Measurements from ENCODE around the gene RDX. TPM values are rescaled to one million over a fixed set of nuclear protein-coding genes. Genes with fewer than 3 reads are reported as not detected.

The RDX gene
- total RNA-seq, 1 experiment from 2014 or later: 77.4 TPM

DNA sequence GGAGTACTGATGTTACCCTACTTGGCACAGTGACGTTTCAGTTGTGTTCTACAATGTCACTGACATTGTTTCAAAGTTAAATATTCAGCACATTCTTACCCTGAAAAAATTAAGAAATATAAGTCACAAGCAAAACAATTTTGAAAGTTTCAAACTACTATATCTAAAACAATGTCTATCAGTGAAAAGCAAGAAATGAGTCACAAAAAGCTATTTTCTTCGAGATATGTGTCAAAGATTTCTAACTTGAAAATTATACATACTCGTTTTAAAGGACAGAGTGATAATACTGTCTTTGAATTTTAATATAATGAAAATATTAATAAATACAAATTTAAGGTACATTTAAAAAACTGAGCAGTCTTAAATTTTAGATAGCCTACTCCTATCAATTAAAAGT lies 42.9 kb downstream of the RDX start:
- no peaks in the 10 kb centered on the region for H3K4me1 Mint-ChIP-seq
- H3K4me3 Mint-ChIP-seq: no peak overlapping the region
- no peaks in the 10 kb centered on the region for H3K9me3 Mint-ChIP-seq
- H3K36me3 Mint-ChIP-seq: peaks cover 38% of the 10 kb centered on the region
- no peak for ATAC-seq
- TF ChIP-seq GABPB1 (CRISPR knock-in tag; IDR thresholded peaks at IDR 0.05) (no peak), USF2 (CRISPR knock-in tag; IDR thresholded peaks at IDR 0.05) (no peak), RORB (CRISPR knock-in tag; IDR thresholded peaks at IDR 0.05) (no peak)
- TF ChIP-seq, protein P1, sequence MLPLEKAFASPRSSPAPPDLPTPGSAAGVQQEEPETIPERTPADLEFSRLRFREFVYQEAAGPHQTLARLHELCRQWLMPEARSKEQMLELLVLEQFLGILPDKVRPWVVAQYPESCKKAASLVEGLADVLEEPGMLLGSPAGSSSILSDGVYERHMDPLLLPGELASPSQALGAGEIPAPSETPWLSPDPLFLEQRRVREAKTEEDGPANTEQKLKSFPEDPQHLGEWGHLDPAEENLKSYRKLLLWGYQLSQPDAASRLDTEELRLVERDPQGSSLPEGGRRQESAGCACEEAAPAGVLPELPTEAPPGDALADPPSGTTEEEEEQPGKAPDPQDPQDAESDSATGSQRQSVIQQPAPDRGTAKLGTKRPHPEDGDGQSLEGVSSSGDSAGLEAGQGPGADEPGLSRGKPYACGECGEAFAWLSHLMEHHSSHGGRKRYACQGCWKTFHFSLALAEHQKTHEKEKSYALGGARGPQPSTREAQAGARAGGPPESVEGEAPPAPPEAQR (CRISPR knock-in tag; IDR thresholded peaks at IDR 0.05): no peak
- no peaks in the 10 kb centered on the region for H3K27me3 Mint-ChIP-seq (ENCODE audit: low read depth)
- ChIA-PET POLR2A (no interaction called here), CTCF (no interaction called here)
- DNase-seq (ENCODE audit: low spot score): no peak
- no peak overlapping the region for H3K27ac Mint-ChIP-seq

- TF ChIP-seq ZNF219 (CRISPR knock-in tag; IDR thresholded peaks at IDR 0.05; ENCODE audit: borderline replicate concordance): no peak
- TF ChIP-seq GRHL2 (CRISPR knock-in tag; IDR thresholded peaks at IDR 0.05; ENCODE audit: insufficient replicate concordance, severe bottlenecking): no peak
- TF ChIP-seq ZNF317 (CRISPR knock-in tag; IDR thresholded peaks at IDR 0.05; ENCODE audit: borderline replicate concordance, low read depth): no peak
- no peak for TF ChIP-seq ZNF512 (CRISPR knock-in tag; IDR thresholded peaks at IDR 0.05; ENCODE audit: borderline replicate concordance)
- no peak for TF ChIP-seq ZNF396 (CRISPR knock-in tag; IDR thresholded peaks at IDR 0.05; ENCODE audit: borderline replicate concordance)
- ChIA-PET CTCF (interaction anchor here (1.3 kb wide), 1 partner anchor 50 kb away, joined by 3 read pairs; no protein-coding TSS in a partner anchor), POLR2A (no interaction called here)
- no peak for DNase-seq (ENCODE audit: low spot score)
- H3K36me3 Mint-ChIP-seq: peaks cover 30% of the 10 kb centered on the region
- no peaks in the 10 kb centered on the region for H3K9me3 Mint-ChIP-seq
- no peak overlapping the region for H3K27ac Mint-ChIP-seq
- no peak for ATAC-seq
- H3K27me3 Mint-ChIP-seq (ENCODE audit: low read depth): no peaks in the 10 kb centered on the region
- H3K4me3 Mint-ChIP-seq: no peak overlapping the region
- no peaks in the 10 kb centered on the region for H3K4me1 Mint-ChIP-seq
These were observed 44.6 kb downstream of the RDX start for GRCh38 chr11:110251836-110252235.

DNA sequence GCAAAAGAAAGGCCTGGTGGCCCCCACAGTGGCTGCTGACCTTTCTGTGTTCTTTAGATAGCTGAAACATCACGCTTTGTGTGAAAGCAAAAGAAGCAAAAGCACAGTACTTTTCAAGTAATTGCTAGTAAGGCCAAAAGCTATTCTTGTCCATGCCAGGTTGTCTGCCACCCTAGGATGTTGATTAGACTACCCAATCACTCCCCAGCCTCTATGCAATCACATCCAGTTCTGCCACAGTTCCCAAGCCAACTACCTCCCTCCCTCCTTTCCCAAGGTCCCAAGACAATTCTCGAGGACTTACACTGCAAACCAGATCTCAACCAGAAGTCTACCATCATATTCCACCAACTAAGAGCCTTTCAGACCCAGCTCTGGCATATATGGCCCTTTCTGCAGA lies 46.2 kb downstream of the RDX start:
- no peak for DNase-seq (ENCODE audit: low spot score)
- Mint-ChIP-seq H3K4me1 (no peaks in the 10 kb centered on the region), H3K27ac (no peak overlapping the region), H3K36me3 (peaks cover 26% of the 10 kb centered on the region), H3K27me3 (ENCODE audit: low read depth) (no peaks in the 10 kb centered on the region), H3K9me3 (no peaks in the 10 kb centered on the region), H3K4me3 (no peak overlapping the region)
- ChIA-PET CTCF (interaction anchor here (2.7 kb wide), 1 partner anchor 49 kb away, joined by 5 read pairs; no protein-coding TSS in a partner anchor), POLR2A (no interaction called here)
- ATAC-seq: no peak
- TF ChIP-seq ZNF219 (CRISPR knock-in tag; IDR thresholded peaks at IDR 0.05; ENCODE audit: borderline replicate concordance): no peak
- TF ChIP-seq, protein P2, sequence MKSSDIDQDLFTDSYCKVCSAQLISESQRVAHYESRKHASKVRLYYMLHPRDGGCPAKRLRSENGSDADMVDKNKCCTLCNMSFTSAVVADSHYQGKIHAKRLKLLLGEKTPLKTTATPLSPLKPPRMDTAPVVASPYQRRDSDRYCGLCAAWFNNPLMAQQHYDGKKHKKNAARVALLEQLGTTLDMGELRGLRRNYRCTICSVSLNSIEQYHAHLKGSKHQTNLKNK (CRISPR knock-in tag; IDR thresholded peaks at IDR 0.05): no peak

- Mint-ChIP-seq H3K9me3 (no peaks in the 10 kb centered on the region), H3K36me3 (peaks cover 26% of the 10 kb centered on the region), H3K27ac (no peak overlapping the region), H3K4me1 (no peaks in the 10 kb centered on the region), H3K4me3 (no peak overlapping the region), H3K27me3 (ENCODE audit: low read depth) (no peaks in the 10 kb centered on the region)
- ATAC-seq: no peak
- ChIA-PET POLR2A (no interaction called here), CTCF (interaction anchor here (0.8 to 2.7 kb wide), 2 partner anchors 48 to 85 kb away, joined by 3 to 5 read pairs; no protein-coding TSS in a partner anchor)
- TF ChIP-seq PREB (CRISPR knock-in tag; IDR thresholded peaks at IDR 0.05; ENCODE audit: borderline replicate concordance) (no peak), ATF3 (CRISPR knock-in tag; conservative IDR thresholded peaks at IDR 0.05) (no peak), NFE2L1 (CRISPR knock-in tag; IDR thresholded peaks at IDR 0.05) (no peak), RELA (CRISPR knock-in tag; IDR thresholded peaks at IDR 0.05; ENCODE audit: borderline replicate concordance) (no peak)
- no peak for DNase-seq (ENCODE audit: low spot score)
These were observed 46.6 kb downstream of the RDX start for GRCh38 chr11:110249766-110250165.
